Measurements from ENCODE around the gene SMR3B.

GRCh38 chr4:70397580-70397979 is 14.6 kb downstream of the SMR3B start, which contains the start of gene OPRPN:
- no peak for TF ChIP-seq CTCF (IDR thresholded peaks at IDR 0.05)
- no peak for TF ChIP-seq POLR2AphosphoS5 (IDR thresholded peaks at IDR 0.05)
- no peak for TF ChIP-seq POLR2A (IDR thresholded peaks at IDR 0.05)
